Skeletal muscle satellite cell (primary cell): ENCODE results near the gene PKN2.
A peak's percentile ranks its signal among the peaks of the same experiment; 100 is the strongest.
"Not testable (repeated sequence)": the region's sequence is repeated elsewhere in the genome, so short reads cannot be mapped to it uniquely, and the experiment has no call there.

Experiments used
- H3K27me3 ChIP-seq: 2 replicates; pipeline ENCODE4 v1.7.0; 2013; ENCODE audit warnings: low read length; ENCODE audit not compliant: control insufficient read depth, insufficient read depth
- H3K36me3 ChIP-seq: 2 replicates; pipeline ENCODE4 v1.7.0; 2013; ENCODE audit warnings: mild to moderate bottlenecking, control low read depth, low read length; ENCODE audit not compliant: insufficient read depth
- H3K4me1 ChIP-seq: 2 replicates; pipeline ENCODE4 v1.7.0; 2013; ENCODE audit warnings: low read length; ENCODE audit not compliant: control insufficient read depth, insufficient read depth
- H3K4me2 ChIP-seq: 2 replicates; pipeline ENCODE4 v1.7.0; 2013; ENCODE audit warnings: mild to moderate bottlenecking, low read length
- H3K4me3 ChIP-seq: 2 replicates; pipeline ENCODE4 v1.7.0; 2013; ENCODE audit warnings: low read length
- H3K9ac ChIP-seq: 2 replicates; pipeline ENCODE4 v1.7.0; 2013; ENCODE audit warnings: mild to moderate bottlenecking, low read depth, low read length, moderate library complexity
- H3K9me3 ChIP-seq: replicated peaks from 2 replicates; pipeline ENCODE4 v1.7.0; 2013; ENCODE audit warnings: mild to moderate bottlenecking, control low read depth, low read length

PKN2 gene

DNA sequence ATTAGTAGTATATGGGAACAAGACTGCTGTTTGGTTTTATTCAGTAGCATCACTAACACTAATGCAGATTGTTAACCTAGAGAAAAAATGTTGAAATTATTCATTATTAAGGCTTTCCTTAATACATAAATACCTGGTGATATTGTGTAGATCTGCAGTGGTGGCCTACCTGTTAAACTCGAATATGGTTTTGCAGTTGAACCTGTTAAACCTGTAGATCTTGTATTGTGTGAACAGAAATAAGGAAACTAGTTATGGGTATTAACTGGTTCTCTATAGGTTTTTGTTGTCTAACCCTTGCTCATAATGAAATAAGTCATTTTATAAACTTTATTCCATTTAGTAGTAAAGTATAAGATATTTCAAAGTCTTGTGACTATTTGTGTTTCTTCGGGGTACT, 23.9 kb downstream of the PKN2 start:
- Histone ChIP-seq H3K9ac (no peak overlapping the region), H3K27me3 (no peaks in the 10 kb centered on the region), H3K9me3 (no peaks in the 10 kb centered on the region), H3K4me2 (no peak overlapping the region), H3K4me1 (no peaks in the 10 kb centered on the region), H3K4me3 (no peak overlapping the region), H3K36me3 (peaks cover 3% of the 10 kb centered on the region)

DNA sequence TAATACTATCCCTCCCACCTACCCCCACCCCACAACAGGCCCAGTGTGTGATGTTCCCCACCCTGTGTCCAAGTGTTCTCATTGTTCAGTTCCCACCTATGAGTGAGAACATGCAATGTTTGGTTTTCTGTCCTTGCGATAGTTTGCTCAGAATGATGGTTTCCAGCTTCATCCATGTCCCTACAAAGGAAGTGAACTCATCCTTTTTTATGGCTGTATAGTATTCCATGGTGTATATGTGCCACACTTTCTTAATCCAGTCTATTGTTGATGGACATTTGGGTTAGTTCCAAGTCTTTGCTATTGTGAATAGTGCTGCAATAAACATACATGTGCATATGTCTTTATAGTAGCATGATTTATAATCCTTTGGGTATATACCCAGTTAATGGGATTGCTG, 28.8 kb downstream of the PKN2 start:
- not testable (repeated sequence) for H3K36me3 ChIP-seq, H3K4me2 ChIP-seq, H3K27me3 ChIP-seq, H3K4me1 ChIP-seq, H3K4me3 ChIP-seq, H3K9ac ChIP-seq, H3K9me3 ChIP-seq

DNA sequence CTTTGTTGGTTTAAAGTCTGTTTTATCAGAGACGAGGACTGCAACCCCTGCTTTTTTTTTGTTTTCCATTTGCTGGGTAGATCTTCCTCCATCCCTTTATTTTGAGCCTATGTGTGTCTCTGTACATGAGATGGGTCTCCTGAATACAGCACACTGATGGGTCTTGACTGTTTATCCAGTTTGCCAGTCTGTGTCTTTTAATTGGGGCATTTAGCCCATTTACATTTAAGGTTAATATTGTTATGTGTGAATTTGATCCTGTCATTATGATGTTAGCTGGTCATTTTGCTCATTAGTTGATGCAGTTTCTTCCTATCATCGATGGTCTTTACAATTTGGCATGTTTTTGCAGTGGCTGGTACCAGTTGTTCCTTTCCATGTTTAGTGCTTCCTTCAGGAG, 32.5 kb downstream of the PKN2 start:
- not testable (repeated sequence) for H3K4me2 ChIP-seq, H3K9me3 ChIP-seq, H3K27me3 ChIP-seq, H3K4me1 ChIP-seq, H3K4me3 ChIP-seq, H3K9ac ChIP-seq, H3K36me3 ChIP-seq

DNA sequence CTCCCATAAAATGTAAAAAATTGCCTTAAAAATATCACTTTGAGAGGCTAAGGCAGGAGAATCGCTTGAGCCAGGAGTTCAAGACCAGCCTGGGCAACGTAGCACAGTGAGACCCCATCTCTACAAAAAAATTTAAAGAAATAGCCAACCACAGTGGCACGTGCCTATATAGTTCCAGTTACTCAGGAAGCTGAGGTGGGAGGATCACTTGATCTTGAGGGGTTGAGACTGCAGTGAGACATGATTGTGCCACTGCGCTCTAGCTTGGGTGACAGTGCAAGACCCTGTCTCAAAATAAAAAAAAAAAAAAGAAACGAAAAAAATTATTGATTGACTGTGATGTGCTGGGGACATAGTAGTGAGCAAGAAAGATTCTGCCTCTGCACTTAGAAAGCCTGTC, 38.4 kb downstream of the PKN2 start:
- Histone ChIP-seq H3K4me2 (no peak overlapping the region), H3K4me3 (no peak overlapping the region), H3K9me3 (no peaks in the 10 kb centered on the region), H3K4me1 (peaks cover 1% of the 10 kb centered on the region), H3K9ac (no peak overlapping the region), H3K36me3 (no peaks in the 10 kb centered on the region), H3K27me3 (no peaks in the 10 kb centered on the region)

DNA sequence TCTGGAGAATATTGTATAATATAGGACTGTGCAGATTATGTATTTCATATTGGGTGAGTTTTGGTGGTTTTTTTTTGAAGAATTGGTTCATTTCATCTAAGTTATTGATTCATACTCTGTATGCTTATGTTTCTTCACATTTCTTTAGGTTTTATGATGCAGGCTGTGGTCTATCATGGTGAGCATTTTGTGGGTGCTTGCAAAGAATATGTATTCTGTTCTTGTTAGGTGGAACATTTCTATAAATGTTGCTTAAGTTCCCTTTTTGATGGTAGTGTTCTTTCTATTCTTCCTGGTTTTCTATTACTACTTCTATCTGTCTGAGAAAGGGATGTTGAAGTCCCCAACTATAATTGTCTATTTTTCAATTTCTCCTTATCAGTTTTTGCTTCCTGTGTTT, 42.6 kb downstream of the PKN2 start:
- Histone ChIP-seq H3K27me3 (no peaks in the 10 kb centered on the region), H3K36me3 (no peaks in the 10 kb centered on the region), H3K9ac (no peak overlapping the region), H3K4me3 (no peak overlapping the region), H3K9me3 (no peaks in the 10 kb centered on the region), H3K4me2 (no peak overlapping the region), H3K4me1 (peaks cover 21% of the 10 kb centered on the region)

DNA sequence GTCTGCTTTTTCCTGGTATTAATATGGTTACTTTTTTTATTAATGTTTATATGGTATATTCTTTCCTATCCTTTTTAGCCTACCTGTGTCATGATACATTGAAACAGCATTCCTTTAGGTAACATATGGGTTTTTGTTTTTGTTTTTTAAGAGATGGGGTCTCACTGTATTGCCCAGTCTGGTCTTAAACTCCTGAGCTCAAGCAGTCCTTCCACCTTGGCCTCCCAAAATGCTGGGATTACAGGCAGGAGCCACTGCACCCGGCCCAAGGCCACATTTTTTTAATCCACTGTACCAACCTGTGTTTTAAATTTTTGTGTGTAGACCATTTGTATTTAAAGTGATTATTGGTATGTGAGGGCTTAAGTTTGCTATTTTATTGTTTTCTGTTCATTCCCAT, 43.1 kb downstream of the PKN2 start:
- Histone ChIP-seq H3K9ac (no peak overlapping the region), H3K36me3 (no peaks in the 10 kb centered on the region), H3K4me3 (no peak overlapping the region), H3K9me3 (no peaks in the 10 kb centered on the region), H3K4me2 (no peak overlapping the region), H3K27me3 (no peaks in the 10 kb centered on the region), H3K4me1 (peaks cover 22% of the 10 kb centered on the region)

DNA sequence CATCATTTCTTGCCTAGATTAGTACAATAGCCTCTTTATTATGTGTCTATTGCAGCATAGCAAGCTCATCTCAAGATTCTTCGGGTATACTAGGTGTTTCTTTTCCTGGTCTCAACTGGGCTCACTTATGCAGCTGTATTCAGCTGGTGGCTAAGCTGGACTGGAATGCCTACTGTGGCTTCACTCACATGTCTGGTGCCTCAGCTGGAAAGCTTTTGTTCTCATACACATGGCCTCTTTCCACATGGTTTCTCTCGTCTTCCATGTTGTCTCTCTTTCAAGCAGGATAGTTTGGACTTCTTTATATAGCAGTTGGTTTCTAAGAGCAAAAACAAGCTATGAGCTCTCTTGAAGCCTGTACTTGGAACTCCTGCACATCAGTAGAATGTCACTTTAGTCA, 45.2 kb downstream of the PKN2 start:
- Histone ChIP-seq H3K9me3 (no peaks in the 10 kb centered on the region), H3K4me1 (peaks cover 25% of the 10 kb centered on the region), H3K36me3 (no peaks in the 10 kb centered on the region), H3K9ac (no peak overlapping the region), H3K27me3 (no peaks in the 10 kb centered on the region), H3K4me2 (no peak overlapping the region), H3K4me3 (no peak overlapping the region)

DNA sequence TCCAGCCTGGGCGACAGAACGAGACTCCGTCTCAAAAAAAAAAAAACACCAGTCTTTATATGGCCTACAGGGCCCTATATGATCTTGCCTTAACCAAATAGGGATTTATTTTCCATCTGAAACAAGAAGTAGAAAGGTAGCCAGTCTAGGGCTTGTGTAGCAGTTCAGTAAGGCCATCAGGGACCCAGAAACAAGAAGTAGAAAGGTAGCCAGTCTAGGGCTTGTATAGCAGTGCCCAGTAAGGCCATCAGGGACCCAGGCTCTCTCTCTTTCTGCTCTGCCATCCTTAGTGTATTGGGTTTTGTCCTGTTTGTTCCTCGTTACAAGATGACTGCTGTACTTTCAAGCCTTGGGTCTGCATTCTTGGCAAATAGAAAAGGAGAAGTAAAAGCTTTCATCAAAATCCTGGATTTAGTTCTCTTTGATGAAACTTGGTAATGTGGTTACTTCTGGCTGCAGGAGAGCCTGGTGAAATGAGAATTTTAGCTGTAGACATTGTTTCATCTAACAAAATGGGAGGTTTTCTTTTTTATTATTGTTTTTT, 46.1 kb downstream of the PKN2 start:
- no peak overlapping the region for H3K4me3 ChIP-seq

DNA sequence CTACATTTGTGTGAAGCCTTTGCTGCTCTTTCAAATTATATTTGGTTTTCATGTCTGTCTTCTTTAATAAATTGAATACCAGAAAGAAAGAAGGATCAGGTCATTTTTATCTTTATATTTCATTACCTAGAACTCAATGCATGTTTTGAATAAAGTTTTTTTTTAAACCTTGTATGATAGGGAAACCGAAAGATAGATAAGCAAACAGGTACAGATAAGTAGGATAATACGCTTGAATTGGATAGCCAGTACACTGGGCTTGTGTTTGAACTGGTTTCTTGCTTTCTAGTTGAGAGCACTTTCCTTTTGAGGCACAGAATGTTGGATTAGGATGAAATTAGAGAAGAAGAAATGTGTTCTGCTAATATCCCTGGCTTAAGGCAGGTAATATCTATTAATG, 46.9 kb downstream of the PKN2 start:
- Histone ChIP-seq H3K9me3 (no peaks in the 10 kb centered on the region), H3K9ac (peak overlapping the region; percentile 13), H3K4me1 (peaks cover 25% of the 10 kb centered on the region), H3K4me3 (peak overlapping the region; percentile 26), H3K36me3 (no peaks in the 10 kb centered on the region), H3K4me2 (peak overlapping the region; percentile 69), H3K27me3 (no peaks in the 10 kb centered on the region)

More for the DNA sequence above, 46.1 kb downstream of the PKN2 start:
- Histone ChIP-seq H3K36me3 (no peaks in the 10 kb centered on the region), H3K27me3 (no peaks in the 10 kb centered on the region), H3K4me1 (peaks cover 25% of the 10 kb centered on the region), H3K4me2 (no peak overlapping the region), H3K9me3 (no peaks in the 10 kb centered on the region), H3K9ac (no peak overlapping the region)

DNA sequence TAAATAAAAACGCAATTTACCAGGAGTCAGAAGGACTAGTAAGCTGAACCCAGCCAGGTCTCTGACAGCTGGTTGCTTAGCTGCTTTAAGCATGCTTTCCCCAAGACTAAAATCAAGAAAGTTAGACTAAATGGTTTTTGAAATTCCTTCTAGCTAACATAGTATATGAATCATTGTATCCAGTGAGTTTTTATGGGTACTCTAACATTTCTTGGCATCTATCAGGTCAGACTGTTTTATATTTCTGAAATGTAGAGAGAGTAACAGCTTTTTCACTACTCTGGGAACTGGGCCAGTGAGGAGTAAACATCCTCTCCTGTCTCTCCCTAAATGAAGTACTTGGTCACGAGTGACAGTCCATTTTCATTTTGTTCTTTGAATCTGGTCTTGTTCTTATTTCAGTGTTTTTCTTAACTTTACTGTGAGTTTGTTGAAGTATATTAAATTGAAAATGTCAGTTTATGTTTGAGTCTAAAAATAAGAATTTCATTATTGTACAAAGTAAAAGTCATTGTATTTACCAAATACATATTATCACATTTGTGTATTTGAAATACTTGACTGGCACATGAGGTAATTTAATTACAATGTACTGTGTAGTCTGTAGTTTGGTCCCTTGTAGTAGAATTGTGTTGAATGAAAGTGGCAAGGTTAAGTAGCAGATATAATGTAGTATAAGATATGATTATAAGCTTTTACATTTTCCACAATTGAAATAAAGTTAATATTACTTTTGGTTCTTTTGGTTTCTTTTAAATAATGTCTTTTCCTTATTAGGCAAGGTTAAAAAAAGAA, 47.6 kb downstream of the PKN2 start:
- Histone ChIP-seq H3K27me3 (no peaks in the 10 kb centered on the region), H3K4me3 (peak overlapping the region; percentile 57), H3K4me1 (peaks cover 25% of the 10 kb centered on the region), H3K9ac (peak overlapping the region; percentile 62), H3K9me3 (no peaks in the 10 kb centered on the region), H3K36me3 (no peaks in the 10 kb centered on the region), H3K4me2 (peak overlapping the region; percentile 71)

DNA sequence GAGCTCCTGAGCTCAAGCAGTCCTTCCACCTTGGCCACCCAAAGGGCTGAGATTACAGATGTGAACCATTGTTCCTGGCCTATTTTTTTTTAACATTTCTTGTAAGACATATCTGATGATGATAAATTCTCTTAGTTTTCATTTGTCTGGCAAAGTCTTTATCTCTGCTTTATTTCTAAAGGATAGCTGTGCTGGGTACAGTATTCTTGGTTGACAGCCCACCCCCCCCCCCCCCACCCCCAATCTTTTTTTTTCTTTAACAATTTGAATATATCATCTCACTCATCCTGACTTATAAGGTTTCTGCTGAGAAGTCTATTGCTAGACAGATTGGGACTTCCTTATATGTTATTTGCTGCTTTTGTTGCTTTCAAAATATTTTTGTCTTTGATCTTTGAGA, 51.3 kb downstream of the PKN2 start:
- H3K4me3 ChIP-seq = no peak overlapping the region
- H3K27me3 ChIP-seq = no peaks in the 10 kb centered on the region
- no peak overlapping the region for H3K9ac ChIP-seq
- H3K36me3 ChIP-seq = no peaks in the 10 kb centered on the region
- no peak overlapping the region for H3K4me2 ChIP-seq
- no peaks in the 10 kb centered on the region for H3K9me3 ChIP-seq
- H3K4me1 ChIP-seq = peaks cover 14% of the 10 kb centered on the region

DNA sequence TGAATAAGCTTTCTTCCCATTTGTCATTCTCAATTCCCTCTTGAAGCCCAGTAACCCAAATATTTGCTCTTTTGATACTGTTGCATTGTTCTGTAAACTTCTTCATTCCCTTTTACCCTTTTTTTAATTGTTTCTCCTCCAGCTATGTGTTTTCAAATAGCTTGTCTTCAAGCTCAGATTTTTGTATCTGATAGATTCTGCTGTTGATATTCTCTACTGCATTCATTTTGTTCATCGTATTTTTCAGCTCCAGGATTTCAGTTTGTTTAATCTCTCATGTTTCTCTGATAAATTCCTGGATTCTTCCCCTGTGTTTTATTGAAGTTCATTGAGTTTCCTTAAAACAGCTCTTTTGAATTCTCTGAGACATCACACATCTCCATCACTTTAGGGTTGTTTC, 51.8 kb downstream of the PKN2 start:
- no peak overlapping the region for H3K9ac ChIP-seq
- H3K9me3 ChIP-seq = no peaks in the 10 kb centered on the region
- H3K36me3 ChIP-seq = no peaks in the 10 kb centered on the region
- H3K4me1 ChIP-seq = peaks cover 11% of the 10 kb centered on the region
- H3K4me3 ChIP-seq = no peak overlapping the region
- no peaks in the 10 kb centered on the region for H3K27me3 ChIP-seq
- H3K4me2 ChIP-seq = no peak overlapping the region
